ENCODE results near the gene PSD4.
A peak's percentile ranks its signal among the peaks of the same experiment; 100 is the strongest.

The PSD4 gene

DNA sequence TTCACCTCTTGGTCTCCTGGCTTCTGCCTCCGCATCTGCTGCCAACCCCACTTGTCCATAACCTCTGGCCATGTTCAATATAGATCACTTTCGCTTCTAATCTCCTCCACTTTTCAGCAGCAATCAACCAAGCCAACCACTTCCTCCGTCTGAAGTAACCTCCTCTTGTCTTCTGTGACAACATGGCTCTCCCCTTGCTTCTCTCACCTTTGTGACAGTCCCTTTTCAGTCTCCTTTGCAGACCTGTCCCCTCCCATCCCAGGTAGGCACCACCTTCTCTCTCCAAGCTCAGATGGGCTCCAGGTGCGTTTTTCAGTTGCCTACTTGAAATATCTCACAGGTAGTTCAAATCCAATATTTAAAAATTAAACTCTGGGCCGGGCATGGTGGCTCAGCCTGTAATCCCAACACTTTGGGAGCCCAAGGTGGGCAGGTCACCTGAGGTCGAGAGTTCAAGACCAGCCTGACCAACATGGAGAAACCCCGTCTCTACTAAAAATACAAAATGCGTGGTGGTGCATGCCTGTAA, 4.7 kb upstream of the PSD4 start:
- Mint-ChIP-seq H3K27me3 (no peaks in the 10 kb centered on the region), H3K27ac (peak overlapping the region; percentile 54), H3K9me3 (peaks cover 2% of the 10 kb centered on the region), H3K4me3 (peak overlapping the region; percentile 35), H3K4me1 (peaks cover 50% of the 10 kb centered on the region), H3K36me3 (peaks cover 3% of the 10 kb centered on the region)
- ATAC-seq (ENCODE audit: low read depth) (peak; percentile 73), DNase-seq (ENCODE audit: low spot score in 2 of 2) (peak in 1 of 2 donors; percentile 31)

DNA sequence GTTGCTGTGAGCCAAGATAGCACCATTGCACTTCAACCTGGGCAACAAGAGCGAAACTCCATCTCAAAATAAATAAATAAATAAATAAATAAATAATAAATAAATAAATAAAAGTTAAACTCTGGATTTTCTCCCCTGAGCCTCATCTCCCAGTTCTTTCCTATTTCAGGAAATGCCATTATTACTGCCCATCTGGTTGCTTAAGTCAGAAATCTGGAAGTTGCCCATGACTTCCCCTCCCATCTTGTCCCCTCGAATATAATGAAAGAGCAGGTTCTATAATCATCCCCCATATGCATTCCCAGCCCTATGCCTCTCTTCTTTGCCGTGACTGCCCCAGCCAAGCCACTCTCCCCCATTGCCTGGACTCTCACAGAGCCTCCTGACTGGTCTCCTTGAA, 4.2 kb upstream of the PSD4 start:
- peaks cover 3% of the 10 kb centered on the region for H3K36me3 Mint-ChIP-seq
- no peak for DNase-seq (ENCODE audit: low spot score in 2 of 2)
- peaks cover 47% of the 10 kb centered on the region for H3K4me1 Mint-ChIP-seq
- ATAC-seq (ENCODE audit: low read depth): no peak
- H3K27ac Mint-ChIP-seq: no peak overlapping the region
- H3K4me3 Mint-ChIP-seq: no peak overlapping the region
- no peaks in the 10 kb centered on the region for H3K27me3 Mint-ChIP-seq
- peaks cover 2% of the 10 kb centered on the region for H3K9me3 Mint-ChIP-seq

DNA sequence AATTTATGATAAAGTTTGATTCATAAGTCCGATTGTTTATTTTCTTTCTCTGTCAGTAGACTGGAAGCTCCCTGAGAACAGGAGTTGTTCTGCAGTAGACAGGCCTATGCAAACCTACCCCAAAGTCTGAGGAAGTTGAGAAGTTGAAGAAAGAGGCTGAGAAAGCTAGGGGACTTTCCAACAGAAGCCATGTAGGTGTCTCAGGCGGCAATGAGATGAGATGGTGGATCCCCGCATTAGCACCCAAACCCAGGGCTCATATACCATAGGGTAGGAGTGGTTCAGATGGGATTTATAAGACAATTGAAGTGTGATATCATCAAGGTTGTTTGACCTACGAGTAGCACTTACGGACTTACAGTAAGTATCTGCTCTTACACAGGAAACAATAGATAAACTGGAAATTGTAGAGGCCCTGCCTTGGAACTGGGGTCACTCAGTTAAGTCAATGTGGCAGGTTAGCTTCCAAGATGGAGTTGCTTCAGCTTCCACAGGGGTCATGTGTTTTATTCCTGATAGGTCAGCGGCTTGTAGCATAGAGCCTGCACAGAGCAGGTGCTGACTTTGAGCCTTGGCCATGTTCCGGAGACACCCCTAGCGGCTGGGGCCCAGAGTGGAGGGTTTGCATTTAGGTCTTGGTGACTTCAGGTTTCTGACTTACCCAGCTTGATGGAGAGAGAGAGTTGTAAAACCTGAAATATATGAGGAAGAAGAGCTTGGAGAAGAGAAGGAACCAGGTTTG, 2.3 kb upstream of the PSD4 start:
- DNase-seq (ENCODE audit: low spot score in 2 of 2) (no peak), ATAC-seq (ENCODE audit: low read depth) (no peak)
- Mint-ChIP-seq H3K36me3 (peaks cover 5% of the 10 kb centered on the region), H3K4me1 (peaks cover 54% of the 10 kb centered on the region), H3K9me3 (peaks cover 2% of the 10 kb centered on the region), H3K4me3 (peak overlapping the region; percentile 49), H3K27ac (peak overlapping the region; percentile 74), H3K27me3 (no peaks in the 10 kb centered on the region)

DNA sequence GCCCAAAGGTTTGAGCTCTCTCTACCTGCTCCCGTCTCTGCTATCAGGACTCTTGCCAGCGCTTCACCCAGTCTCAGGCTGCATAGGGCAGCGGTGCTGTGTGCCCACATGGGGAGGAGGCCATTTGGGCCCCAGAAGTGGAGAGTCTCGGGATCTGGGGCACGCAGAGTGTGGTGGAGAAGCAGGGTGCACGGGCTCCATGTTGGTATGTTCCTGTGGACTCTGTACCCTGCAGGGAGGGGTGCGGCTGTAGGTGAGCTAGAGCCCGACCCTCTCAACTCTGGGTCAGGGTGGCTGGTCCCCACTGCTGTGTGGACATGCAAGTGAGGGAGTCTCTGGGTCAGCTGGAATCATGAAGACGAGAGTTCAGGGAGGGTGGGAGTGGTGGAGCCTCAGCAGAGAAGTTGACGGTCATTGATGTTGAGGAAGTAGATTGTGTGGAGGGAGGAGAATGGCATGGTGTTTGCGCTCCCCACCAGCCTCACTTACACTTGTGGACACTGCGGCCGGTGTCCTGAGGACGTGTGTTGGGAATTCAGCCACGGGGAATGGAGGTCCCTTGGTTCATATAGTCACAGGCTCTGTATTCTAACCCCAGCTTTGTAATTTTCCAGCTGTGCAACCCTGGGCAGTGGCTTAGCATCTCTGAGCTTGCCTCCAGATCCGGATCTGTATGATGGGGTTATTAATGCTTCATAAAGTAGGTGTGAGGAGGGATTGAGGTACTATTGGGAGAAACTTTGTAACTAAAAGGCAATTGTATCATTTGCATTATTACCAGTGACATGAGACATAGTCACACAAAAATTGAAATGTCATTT, 840 bp upstream of the PSD4 start:
- Mint-ChIP-seq H3K27ac (peak overlapping the region; percentile 89), H3K4me3 (peak overlapping the region; percentile 82), H3K36me3 (peaks cover 8% of the 10 kb centered on the region), H3K9me3 (peaks cover 2% of the 10 kb centered on the region), H3K27me3 (no peaks in the 10 kb centered on the region), H3K4me1 (peaks cover 52% of the 10 kb centered on the region)
- DNase-seq (ENCODE audit: low spot score in 2 of 2): no peak
- no peak for ATAC-seq (ENCODE audit: low read depth)

DNA sequence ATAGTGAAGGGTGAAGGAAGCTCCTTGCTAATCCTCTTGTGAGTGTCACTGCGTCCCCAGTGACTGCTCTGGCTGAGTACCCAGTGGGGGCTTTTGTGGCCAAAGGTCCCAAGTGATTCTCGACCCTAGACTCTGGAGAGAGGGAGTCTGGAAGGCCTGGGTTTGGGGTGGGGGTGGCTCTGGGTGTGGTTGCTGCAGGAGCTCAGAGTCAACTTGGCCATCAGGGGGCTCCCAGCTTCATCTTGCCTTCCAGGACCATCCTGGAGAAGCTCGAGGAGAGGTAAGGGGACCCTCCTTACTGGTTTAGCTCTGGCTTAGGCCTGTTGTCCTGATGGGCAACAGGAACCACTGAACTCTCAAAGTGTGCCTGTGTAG, 592 bp downstream of the PSD4 start:
- peaks cover 10% of the 10 kb centered on the region for H3K36me3 Mint-ChIP-seq
- no peaks in the 10 kb centered on the region for H3K27me3 Mint-ChIP-seq
- peak overlapping the region; percentile 89 for H3K27ac Mint-ChIP-seq
- H3K4me1 Mint-ChIP-seq: peaks cover 52% of the 10 kb centered on the region
- H3K9me3 Mint-ChIP-seq: peaks cover 2% of the 10 kb centered on the region
- H3K4me3 Mint-ChIP-seq: peak overlapping the region; percentile 82
- ATAC-seq (ENCODE audit: low read depth): no peak
- no peak for DNase-seq (ENCODE audit: low spot score in 2 of 2)

DNA sequence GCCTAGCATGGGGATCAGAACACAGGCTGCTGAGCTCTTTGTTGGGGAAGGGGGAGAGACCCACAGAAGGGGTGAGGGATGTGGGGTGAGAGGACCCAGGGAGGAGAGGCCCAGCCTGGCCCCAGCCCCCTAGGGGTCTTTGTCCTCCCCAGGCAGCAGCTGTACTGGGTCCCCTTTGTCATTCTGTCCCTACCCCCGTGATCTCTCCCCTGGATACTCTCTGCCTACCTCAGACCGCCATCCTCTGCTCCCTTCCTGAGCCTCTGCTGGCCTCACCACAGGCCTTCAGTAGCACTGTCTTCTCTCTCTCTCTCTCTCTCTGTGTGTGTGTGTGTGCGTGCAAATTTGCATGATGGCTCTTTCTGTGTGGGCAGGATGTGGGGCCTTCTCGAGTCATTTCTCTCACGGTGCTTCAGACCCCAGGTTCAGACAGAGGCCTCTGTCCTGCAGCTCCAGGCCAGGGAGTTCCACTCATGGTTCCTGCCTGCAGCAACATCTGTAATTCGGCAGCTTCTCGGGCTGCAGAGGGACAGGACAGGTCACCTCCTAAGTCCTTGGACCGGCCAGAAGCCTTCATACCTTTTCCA, 1.4 kb downstream of the PSD4 start:
- Mint-ChIP-seq H3K36me3 (peaks cover 10% of the 10 kb centered on the region), H3K27ac (peak overlapping the region; percentile 89), H3K4me3 (peak overlapping the region; percentile 82), H3K4me1 (peaks cover 53% of the 10 kb centered on the region), H3K9me3 (peaks cover 2% of the 10 kb centered on the region), H3K27me3 (no peaks in the 10 kb centered on the region)
- DNase-seq (ENCODE audit: low spot score in 2 of 2) (peak; percentile 60 to 61), ATAC-seq (ENCODE audit: low read depth) (peak; percentile 70)

DNA sequence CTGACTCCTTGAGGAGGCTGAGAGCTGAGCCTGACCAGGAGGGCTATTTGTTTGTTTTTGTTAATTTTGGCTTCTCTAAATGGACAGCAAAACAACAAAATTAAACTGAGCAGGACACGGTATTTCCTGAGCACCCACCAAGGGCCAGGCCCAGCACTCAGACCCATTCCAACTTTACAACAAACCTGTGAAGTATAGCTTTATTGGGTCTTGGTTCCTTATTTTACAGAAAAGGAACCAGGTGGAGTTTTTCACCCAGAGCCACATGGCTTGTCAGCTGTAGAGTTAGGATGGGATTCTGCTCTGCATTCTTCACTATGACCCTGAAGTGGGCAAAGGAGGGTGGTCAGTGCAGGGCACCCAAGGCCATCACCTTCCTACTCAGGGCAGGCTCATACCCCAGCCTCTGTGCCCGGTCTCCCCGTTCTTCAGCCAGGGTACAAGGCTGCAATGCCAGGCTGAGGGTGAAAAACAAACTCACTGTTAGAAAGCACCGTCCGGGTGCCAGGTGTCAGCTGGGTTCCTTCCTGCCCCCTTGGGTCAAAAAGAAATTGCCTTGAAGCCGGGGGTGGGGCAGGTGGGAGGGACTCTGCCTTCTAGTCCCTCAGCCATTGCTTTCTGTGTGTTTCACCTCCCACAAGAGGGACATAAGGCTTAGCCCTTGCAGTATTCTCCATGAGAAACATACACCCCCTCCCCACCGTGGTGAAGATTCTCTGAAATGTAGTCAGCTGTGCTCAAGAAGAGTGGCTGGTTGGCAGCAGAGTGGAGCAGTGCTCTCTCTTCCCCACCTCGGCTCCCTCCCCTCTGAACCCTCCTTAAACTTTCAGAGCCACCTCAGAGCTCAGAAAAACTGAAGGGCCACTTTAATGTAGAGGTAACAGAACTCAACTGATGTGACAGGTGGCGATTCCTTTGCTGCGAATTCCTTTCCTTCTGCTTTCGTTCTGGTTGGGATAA, 2.2 kb downstream of the PSD4 start:
- Mint-ChIP-seq H3K27me3 (no peaks in the 10 kb centered on the region), H3K4me3 (peak overlapping the region; percentile 82), H3K36me3 (peaks cover 13% of the 10 kb centered on the region), H3K27ac (peak overlapping the region; percentile 89), H3K9me3 (peaks cover 2% of the 10 kb centered on the region), H3K4me1 (peaks cover 56% of the 10 kb centered on the region)
- ATAC-seq (ENCODE audit: low read depth) (peak; percentile 62), DNase-seq (ENCODE audit: low spot score in 2 of 2) (peak; percentile 54 to 58)

DNA sequence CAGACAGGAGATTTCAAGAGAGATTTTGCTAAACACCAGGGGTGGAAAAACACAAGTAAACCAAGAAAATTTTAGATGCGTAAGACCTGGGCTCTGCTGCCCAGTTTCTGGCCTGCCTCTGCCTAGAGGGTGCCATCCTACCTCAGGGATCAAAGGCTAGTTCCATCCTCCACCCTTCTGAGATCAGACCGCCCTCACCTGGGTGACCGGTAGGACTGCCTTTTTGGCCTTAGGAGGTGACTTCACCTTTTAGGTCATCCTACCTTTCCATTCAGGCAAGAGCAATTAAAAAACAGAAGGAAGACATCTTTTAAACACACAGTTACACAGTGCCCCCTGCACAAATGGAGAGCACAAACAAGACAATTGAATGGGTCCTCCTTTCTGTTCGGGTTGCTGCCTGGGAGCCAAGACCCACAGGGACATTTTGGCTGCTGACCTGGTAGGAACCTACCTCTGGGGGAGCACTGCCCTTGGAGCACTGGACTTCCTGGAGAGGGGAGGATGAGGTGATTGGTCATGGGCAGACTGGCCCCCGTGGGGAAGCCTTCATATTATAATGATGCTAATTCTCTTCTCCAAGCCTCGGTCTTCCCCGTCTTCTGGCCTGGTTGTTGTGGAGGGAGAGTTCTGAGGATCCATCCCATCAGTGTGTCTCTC, 3.1 kb downstream of the PSD4 start:
- peaks cover 56% of the 10 kb centered on the region for H3K4me1 Mint-ChIP-seq
- peak overlapping the region; percentile 50 for H3K27ac Mint-ChIP-seq
- H3K36me3 Mint-ChIP-seq: peaks cover 10% of the 10 kb centered on the region
- H3K9me3 Mint-ChIP-seq: no peaks in the 10 kb centered on the region
- ATAC-seq (ENCODE audit: low read depth) (no peak), DNase-seq (ENCODE audit: low spot score in 2 of 2) (no peak)
- H3K27me3 Mint-ChIP-seq: no peaks in the 10 kb centered on the region
- H3K4me3 Mint-ChIP-seq: peak overlapping the region; percentile 82

DNA sequence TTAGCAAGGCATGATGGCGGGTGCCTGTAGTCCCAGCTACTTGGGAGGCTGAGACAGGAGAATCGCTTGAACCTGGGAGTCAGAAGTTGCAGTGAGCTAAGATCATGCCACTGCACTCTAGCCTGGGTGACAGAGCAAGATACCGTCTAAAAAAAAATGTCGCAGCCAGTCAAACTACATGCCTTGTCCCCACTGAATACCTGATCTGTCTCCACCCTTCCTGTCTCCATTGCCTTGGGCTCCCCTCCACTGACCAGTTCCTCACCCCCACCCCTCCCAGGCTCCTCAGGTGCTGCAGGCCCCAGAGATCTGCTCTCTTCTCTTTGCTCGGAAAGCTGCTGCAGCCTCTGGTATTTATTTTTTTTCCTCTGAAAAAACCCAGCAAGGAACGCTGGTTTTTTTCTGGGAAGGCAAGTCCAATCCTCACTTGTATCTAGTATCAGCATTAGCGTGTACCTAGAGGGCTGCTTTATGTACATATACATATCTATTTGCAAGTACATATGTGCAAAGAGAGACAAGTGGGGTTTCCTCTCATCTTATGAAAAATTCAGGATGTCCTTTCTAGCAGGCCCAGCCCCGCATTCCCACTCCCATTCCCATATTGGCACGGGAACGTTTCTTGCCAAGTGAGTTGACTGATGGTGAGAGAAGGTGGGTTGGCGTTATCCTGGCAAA, 4.4 kb downstream of the PSD4 start:
- DNase-seq (ENCODE audit: low spot score in 2 of 2) (no peak), ATAC-seq (ENCODE audit: low read depth) (no peak)
- Mint-ChIP-seq H3K27ac (peak overlapping the region; percentile 49), H3K4me1 (peaks cover 53% of the 10 kb centered on the region), H3K9me3 (no peaks in the 10 kb centered on the region), H3K4me3 (peak overlapping the region; percentile 31), H3K27me3 (no peaks in the 10 kb centered on the region), H3K36me3 (peaks cover 10% of the 10 kb centered on the region)

DNA sequence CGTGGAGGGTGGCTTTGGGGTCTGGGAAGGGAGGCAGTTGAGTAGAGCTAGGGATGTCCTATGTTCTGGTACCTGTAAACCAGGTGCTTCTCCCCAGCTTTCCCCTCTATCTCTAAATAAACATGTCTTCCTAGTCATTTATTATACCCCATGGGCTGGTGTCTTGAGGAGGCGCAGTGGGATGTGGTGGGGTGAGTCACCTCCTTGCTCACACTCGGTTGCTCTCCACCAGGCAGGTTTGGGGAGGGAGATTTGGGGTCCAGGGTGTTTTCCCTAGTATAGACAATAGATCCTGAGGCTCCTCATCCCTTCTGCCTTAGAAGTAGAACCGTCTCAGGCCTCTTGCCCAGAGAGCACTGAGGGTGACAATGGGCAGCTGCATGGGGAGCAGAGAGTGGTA, 5.1 kb downstream of the PSD4 start:
- ATAC-seq (ENCODE audit: low read depth) (no peak), DNase-seq (ENCODE audit: low spot score in 2 of 2) (no peak)
- H3K4me1 Mint-ChIP-seq: peaks cover 52% of the 10 kb centered on the region
- peaks cover 13% of the 10 kb centered on the region for H3K36me3 Mint-ChIP-seq
- H3K27me3 Mint-ChIP-seq: no peaks in the 10 kb centered on the region
- H3K9me3 Mint-ChIP-seq: no peaks in the 10 kb centered on the region
- H3K4me3 Mint-ChIP-seq: peak overlapping the region; percentile 60
- H3K27ac Mint-ChIP-seq: peak overlapping the region; percentile 49

DNA sequence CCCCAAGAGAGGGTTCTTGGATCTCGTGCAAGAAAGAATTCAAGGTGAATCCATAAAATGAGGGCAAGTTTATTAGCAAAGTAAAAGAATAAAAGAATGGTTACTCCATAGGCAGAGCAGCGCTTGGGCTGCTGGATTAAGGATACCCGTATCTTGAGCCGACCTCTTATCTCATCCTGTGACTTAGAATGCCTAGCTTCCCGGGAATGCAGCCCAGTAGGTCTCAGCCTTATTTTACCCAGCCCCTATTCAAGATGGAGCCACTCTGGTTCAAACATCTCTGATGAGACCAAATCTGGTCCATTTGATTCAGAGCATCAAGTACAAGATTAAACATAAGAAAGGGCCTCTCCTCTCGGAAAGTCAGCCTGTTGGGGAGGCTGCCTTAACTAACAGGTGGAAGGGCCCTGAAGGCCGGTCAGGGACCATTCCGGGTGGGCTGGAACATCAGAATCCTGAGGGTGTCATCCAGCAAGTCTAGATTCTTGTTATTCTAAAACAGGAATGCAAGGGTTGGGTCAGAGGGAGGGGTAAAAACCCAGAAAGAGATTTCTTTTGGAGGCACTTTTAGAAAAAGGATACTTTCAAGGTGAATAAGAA, 5.8 kb downstream of the PSD4 start:
- Mint-ChIP-seq H3K4me3 (no peak overlapping the region), H3K27ac (peak overlapping the region; percentile 49), H3K36me3 (peaks cover 15% of the 10 kb centered on the region), H3K27me3 (no peaks in the 10 kb centered on the region), H3K9me3 (no peaks in the 10 kb centered on the region), H3K4me1 (peaks cover 54% of the 10 kb centered on the region)
- DNase-seq (ENCODE audit: low spot score in 2 of 2): no peak
- no peak for ATAC-seq (ENCODE audit: low read depth)
